ENCODE results near the gene RNFT2. TPM values are rescaled to one million over a fixed set of nuclear protein-coding genes. Genes with fewer than 3 reads are reported as not detected.

Gene RNFT2
- total RNA-seq, 1 donor from 2014 or later: 0.21 TPM

- Histone ChIP-seq H3K9me3 (no peaks in the 10 kb centered on the region), H3K4me3 (no peak overlapping the region), H3K27ac (no peak overlapping the region), H3K36me3 (no peaks in the 10 kb centered on the region), H3K27me3 (no peaks in the 10 kb centered on the region), H3K4me1 (no peaks in the 10 kb centered on the region)
- DNase-seq (ENCODE audit: low spot score in 2 of 2): no peak
- intact Hi-C loops (cut with DNase I): loop anchor here (10.0 kb wide), 1 partner anchor 153 kb away; the partner anchor contains the start of genes RNFT2 and SPRING1
- no peak for TF ChIP-seq CTCF (IDR thresholded peaks at IDR 0.05)
These were observed 149.8 kb downstream of the RNFT2 start for GRCh38 chr12:116887897-116888296.

DNA sequence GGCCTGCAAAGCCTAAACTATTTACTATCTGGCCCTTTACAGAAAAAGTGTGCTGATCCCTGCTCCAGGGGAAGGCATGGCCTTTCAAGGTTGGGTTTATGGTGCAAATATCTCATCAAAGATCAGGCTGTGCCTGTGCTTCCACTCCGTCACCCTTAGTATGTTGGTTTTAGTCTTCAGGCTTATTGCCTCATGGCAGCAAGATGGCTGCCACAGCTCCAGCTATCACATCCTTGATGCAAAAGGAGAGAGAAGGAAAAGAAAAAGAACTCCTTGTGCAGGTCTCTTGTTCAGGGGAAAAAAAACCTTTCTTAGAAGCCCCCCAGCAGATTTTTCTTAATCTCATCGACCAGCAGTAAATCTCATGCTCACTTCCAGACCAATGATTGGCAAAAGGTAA, 152.2 kb downstream of the RNFT2 start:
- Histone ChIP-seq H3K4me3 (no peak overlapping the region), H3K9me3 (no peaks in the 10 kb centered on the region), H3K27ac (no peak overlapping the region), H3K4me1 (no peaks in the 10 kb centered on the region), H3K36me3 (no peaks in the 10 kb centered on the region), H3K27me3 (no peaks in the 10 kb centered on the region)
- intact Hi-C loops (cut with DNase I): no loop called here
- TF ChIP-seq CTCF (IDR thresholded peaks at IDR 0.05): no peak
- DNase-seq (ENCODE audit: low spot score in 2 of 2): no peak

DNA sequence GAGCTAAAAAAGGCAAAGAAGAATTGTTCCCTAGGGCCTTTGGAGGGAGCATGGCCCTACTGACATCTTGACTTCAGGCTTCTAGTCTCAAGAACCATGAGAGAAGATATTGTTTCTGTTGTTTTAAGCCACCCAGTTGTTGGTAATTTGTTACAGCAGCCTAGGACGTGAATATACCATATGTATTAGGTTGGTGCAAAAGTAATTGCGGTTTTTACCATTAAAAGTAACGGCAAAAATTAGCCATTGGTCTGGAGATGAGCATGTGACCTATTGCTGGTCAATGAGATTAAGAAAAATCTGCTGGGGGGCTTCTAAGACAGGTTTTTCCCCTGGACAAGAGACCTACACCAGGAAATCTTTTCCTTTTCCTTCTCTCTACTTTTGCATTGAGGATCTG, 152.9 kb downstream of the RNFT2 start:
- no peak overlapping the region for H3K4me3 ChIP-seq
- H3K4me1 ChIP-seq: no peaks in the 10 kb centered on the region
- no peak for DNase-seq (ENCODE audit: low spot score in 2 of 2)
- intact Hi-C loops (cut with DNase I): no loop called here
- H3K36me3 ChIP-seq: no peaks in the 10 kb centered on the region
- TF ChIP-seq CTCF (IDR thresholded peaks at IDR 0.05): no peak
- H3K27me3 ChIP-seq: no peaks in the 10 kb centered on the region
- H3K9me3 ChIP-seq: no peaks in the 10 kb centered on the region
- H3K27ac ChIP-seq: no peak overlapping the region

- Histone ChIP-seq H3K9me3 (no peaks in the 10 kb centered on the region), H3K27ac (no peak overlapping the region), H3K4me3 (no peak overlapping the region), H3K27me3 (no peaks in the 10 kb centered on the region), H3K4me1 (no peaks in the 10 kb centered on the region), H3K36me3 (no peaks in the 10 kb centered on the region)
- DNase-seq (ENCODE audit: low spot score in 2 of 2): no peak
- TF ChIP-seq CTCF (IDR thresholded peaks at IDR 0.05): no peak
- intact Hi-C loops (cut with DNase I): no loop called here
These were observed 154.4 kb downstream of the RNFT2 start for GRCh38 chr12:116892349-116893140.

GRCh38 chr12:116894913-116895312, 156.8 kb downstream of the RNFT2 start:
- Histone ChIP-seq H3K4me1 (no peaks in the 10 kb centered on the region), H3K27ac (no peak overlapping the region), H3K27me3 (no peaks in the 10 kb centered on the region), H3K9me3 (no peaks in the 10 kb centered on the region), H3K4me3 (no peak overlapping the region), H3K36me3 (no peaks in the 10 kb centered on the region)
- no peak for TF ChIP-seq CTCF (IDR thresholded peaks at IDR 0.05)
- no peak for DNase-seq (ENCODE audit: low spot score in 2 of 2)
- intact Hi-C loops (cut with DNase I): no loop called here

Measured in ascending aorta (tissue), 2 donors.